ENCODE data around the gene TGFBR2.
"Not testable (repeated sequence)": the region's sequence is repeated elsewhere in the genome, so short reads cannot be mapped to it uniquely, and the experiment has no call there.

Gene TGFBR2

GRCh38 chr3:30619318-30619717 lies 12.9 kb downstream of the TGFBR2 start:
- DNase-seq (ENCODE audit: low read depth in 2 of 2): no peak

- DNase-seq (ENCODE audit: low read depth in 2 of 2): no peak
Observed at GRCh38 chr3:30620402-30621360, 14.3 kb downstream of the TGFBR2 start.

- DNase-seq (ENCODE audit: low read depth in 2 of 2): no peak
Observed at GRCh38 chr3:30621576-30621975, 15.2 kb downstream of the TGFBR2 start.

GRCh38 chr3:30622047-30622545 lies 15.7 kb downstream of the TGFBR2 start:
- no peak for DNase-seq (ENCODE audit: low read depth in 2 of 2)

- no peak for DNase-seq (ENCODE audit: low read depth in 2 of 2)
Observed at GRCh38 chr3:30622790-30623189, 16.4 kb downstream of the TGFBR2 start.

GRCh38 chr3:30623351-30623750 lies 16.9 kb downstream of the TGFBR2 start:
- no peak for DNase-seq (ENCODE audit: low read depth in 2 of 2)

- not testable (repeated sequence) for DNase-seq (ENCODE audit: low read depth in 2 of 2)
Observed at GRCh38 chr3:30624480-30624879, 18.1 kb downstream of the TGFBR2 start.

GRCh38 chr3:30625541-30626438 lies 19.4 kb downstream of the TGFBR2 start:
- no peak for DNase-seq (ENCODE audit: low read depth in 2 of 2)

- no peak for DNase-seq (ENCODE audit: low read depth in 2 of 2)
Observed at GRCh38 chr3:30626443-30627180, 20.2 kb downstream of the TGFBR2 start.

GRCh38 chr3:30628205-30628900 lies 22.0 kb downstream of the TGFBR2 start:
- no peak for DNase-seq (ENCODE audit: low read depth in 2 of 2)

GRCh38 chr3:30628901-30629590 lies 22.6 kb downstream of the TGFBR2 start:
- no peak for DNase-seq (ENCODE audit: low read depth in 2 of 2)

- DNase-seq (ENCODE audit: low read depth in 2 of 2): no peak
Observed at GRCh38 chr3:30629746-30630145, 23.3 kb downstream of the TGFBR2 start.

GRCh38 chr3:30630238-30631030 lies 24.0 kb downstream of the TGFBR2 start:
- DNase-seq (ENCODE audit: low read depth in 2 of 2): no peak

GRCh38 chr3:30631243-30631904 lies 25.0 kb downstream of the TGFBR2 start:
- DNase-seq (ENCODE audit: low read depth in 2 of 2): no peak

GRCh38 chr3:30632065-30632464 lies 25.7 kb downstream of the TGFBR2 start:
- no peak for DNase-seq (ENCODE audit: low read depth in 2 of 2)

GRCh38 chr3:30632521-30632920 lies 26.1 kb downstream of the TGFBR2 start:
- no peak for DNase-seq (ENCODE audit: low read depth in 2 of 2)

GRCh38 chr3:30633718-30634117 lies 27.3 kb downstream of the TGFBR2 start:
- DNase-seq (ENCODE audit: low read depth in 2 of 2): no peak

GRCh38 chr3:30634761-30635735 lies 28.6 kb downstream of the TGFBR2 start:
- no peak for DNase-seq (ENCODE audit: low read depth in 2 of 2)
